HG02678 (cell line): Measurements from ENCODE around the gene PLAA.

Experiments
- ATAC-seq: cut with Tn5 transposase; IDR thresholded peaks from one replicate; pipeline ENCODE4 v1.9.1; 2021; ENCODE audit warnings: mild to moderate bottlenecking, moderate library complexity; ENCODE audit not compliant: unreplicated experiment

The PLAA gene

DNA sequence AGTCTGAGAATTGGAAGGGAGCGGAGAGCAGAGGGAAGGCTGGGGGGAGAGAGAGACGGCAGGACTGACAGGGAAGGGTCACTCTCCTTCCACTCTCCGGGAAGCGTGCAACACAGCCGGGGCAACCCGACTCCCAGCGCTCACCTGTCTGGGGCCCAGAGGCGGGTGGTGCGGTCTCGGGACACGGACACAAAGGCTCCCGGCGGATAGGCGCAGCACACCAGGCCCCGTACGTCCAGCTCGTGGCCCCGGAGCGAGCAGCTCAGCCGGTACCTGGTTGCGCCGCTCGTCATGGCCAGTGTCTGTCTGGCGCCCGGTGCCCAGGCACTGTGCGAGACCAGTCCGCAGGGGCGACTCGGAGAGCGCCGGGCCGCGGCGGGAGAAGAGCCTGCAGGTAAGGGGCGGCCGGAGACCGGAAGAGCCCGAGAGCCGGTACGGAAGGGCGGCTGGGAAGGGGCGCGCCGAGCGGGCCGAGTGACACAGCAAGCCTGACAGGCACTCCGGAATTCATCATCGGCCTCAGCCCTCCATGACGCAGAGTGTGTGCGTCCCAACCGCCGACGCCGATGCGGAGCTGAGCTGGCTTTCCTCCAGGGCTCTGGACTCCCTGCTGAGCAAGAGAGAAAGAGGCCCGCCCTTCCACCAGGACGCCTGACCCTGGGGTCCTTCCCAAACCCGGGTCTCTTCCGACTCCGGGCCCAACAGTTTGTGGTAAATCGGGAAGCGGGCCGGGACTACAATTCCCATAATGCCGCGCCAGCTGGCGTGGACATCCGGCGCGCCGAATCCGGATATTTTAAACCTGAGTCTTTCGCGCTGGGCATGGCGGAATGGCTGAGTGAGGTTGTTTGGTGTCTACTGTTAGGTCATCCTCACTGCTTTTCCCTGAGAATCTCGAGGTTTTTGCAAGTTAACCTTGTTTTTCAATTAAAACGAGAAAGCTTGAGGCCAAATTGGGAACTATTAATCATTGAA, at the start of gene PLAA:
Gene PLAA (minus strand): TSS at position 490 of the 975 bp plus-strand sequence. CDS start 197 bp downstream, at position 293.
- peak; percentile 98 for ATAC-seq

DNA sequence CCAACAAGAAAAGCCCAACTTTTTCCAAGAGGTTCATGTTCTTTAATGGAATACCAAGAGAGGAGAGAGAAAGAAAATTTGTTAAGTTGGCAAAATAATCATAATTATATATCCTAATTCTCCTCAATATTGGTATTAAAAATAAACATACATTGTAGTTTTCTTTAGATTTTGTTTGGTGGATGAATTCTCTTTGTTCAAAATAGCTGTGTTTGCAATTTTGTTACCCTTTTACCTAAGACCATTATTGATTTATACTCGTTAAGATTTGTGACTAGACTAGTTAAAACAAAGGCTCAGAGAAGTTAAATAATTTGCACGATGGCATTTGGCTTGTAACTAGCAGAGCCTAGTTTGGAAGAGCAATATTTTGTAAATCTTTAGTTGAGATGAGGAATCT, 48.8 kb upstream of the PLAA start:
- ATAC-seq = no peak

DNA sequence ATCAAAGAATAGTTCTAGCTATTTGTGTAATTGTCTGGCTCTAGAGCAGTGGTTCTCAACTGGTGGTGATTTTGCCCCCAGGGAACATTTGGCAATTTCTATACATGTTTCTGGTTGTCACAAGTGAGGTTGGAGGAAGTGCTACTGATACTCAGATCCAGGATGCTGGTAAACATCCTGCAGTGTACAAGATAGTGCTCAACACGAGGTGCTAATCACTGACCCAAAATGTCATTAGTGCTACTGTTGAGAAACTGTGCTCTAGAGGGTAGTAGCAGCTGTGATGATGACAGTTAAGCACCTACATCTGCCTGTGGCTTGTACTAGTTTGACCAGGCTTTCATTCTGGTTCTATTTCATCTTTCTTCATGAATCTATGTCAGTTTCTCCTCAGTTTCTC, 36.3 kb upstream of the PLAA start:
- ATAC-seq = no peak

GRCh38 chr9:26975728-26976707, 29.0 kb upstream of the PLAA start:
- ATAC-seq = no peak

GRCh38 chr9:26974927-26975326, 27.9 kb upstream of the PLAA start:
- ATAC-seq = no peak

DNA sequence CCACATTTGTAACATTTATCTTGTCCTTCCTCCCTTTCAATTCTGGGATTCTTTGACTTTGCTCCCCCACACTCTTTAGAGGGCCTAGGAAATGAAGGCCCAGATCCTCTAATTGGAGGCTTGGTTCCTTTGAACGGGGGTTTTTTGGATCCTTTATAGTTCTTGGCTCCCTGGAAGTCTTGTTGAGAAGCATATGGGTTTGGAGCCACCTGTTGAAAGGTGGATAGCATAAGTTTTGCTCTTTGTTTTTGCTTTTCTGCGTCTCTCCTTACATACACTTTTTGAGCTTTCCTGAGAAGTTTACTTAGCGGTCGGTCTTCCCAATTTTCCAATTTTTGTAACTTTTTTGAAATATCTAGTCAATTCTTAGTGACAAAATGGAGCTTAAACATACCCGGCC, 26.9 kb upstream of the PLAA start:
- no peak for ATAC-seq

- no peak for ATAC-seq
Observed at GRCh38 chr9:26971721-26972120, 24.7 kb upstream of the PLAA start.

- ATAC-seq = no peak
Observed at GRCh38 chr9:26956860-26957233, 9.8 kb upstream of the PLAA start.

DNA sequence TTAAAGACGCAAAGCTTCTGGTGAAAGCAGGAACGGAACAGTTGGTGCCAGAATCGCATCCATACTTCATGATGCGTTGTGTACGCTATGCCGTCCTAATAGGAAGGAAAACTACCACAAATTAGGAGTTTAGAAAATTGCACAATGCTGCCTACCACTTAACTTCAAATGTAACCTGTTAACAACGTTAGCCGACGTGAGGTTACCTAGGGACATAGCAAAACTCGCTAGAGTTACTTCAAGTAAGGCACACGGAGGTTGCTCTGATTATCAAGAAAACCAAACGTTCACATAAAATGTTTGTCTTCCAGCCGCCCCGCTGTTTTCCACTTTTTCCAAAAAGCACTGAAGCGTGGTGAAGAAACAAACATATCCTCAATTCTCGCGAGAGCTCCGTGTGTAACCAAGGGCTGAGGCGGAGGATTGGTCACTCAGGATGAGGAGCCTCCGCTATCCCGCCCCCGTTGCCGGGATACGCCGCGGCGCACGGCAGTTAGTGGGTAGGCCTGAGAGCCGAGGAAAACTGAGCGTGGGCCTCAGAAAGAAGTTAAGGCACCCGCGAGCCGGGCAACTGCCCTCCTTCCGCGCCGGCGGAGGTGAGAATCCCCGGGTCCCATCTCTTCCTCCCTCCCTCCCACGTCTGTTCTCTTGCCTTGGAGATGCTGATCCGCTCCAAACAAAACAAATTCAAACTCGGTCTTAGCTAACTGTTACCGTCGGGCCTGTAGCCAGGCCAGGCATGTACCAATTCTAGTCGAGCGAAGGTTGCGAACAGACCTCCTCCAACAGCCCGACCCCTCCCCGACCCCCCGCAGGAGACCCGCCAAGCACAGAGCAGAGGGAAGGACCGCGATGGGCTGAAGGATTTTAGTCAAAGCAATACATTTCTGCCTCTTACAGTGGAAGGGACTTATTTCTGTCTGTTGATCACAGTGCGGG, 9.1 kb upstream of the PLAA start, which contains the start of gene IFT74:
Gene IFT74 (plus strand): TSS at position 492 of the 939 bp plus-strand sequence. CDS start 5,556 bp downstream, outside the sequence.
- peak; percentile 98 for ATAC-seq

- peak; percentile 30 for ATAC-seq
Observed at GRCh38 chr9:26955222-26955903, 8.3 kb upstream of the PLAA start.

- no peak for ATAC-seq
Observed at GRCh38 chr9:26954050-26954508, 7.0 kb upstream of the PLAA start.

DNA sequence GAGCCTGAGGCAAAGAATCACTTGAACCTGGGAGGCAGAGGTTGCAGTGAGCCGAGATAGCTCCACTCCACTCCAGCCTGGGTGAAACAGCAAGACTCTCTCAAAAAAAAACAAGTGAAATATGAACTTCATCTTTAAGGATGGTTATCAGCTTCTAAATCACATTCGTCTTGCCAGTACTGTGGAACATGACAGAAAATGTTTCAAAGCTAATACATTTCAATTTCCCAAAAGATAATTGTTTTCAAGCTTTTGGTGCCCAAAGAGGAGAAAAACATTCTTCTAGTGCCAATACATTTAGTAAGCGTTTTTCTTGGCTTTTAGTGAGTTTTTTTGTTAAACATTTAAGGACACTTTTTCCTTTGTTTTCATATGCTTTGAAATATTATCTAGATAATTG, 4.8 kb upstream of the PLAA start:
- no peak for ATAC-seq

GRCh38 chr9:26950521-26950920, 3.5 kb upstream of the PLAA start:
- ATAC-seq = no peak

GRCh38 chr9:26949637-26950069, 2.6 kb upstream of the PLAA start:
- no peak for ATAC-seq

GRCh38 chr9:26947736-26948135, 694 bp upstream of the PLAA start:
- no peak for ATAC-seq

- no peak for ATAC-seq
Observed at GRCh38 chr9:26945591-26945990, 1.5 kb downstream of the PLAA start.

DNA sequence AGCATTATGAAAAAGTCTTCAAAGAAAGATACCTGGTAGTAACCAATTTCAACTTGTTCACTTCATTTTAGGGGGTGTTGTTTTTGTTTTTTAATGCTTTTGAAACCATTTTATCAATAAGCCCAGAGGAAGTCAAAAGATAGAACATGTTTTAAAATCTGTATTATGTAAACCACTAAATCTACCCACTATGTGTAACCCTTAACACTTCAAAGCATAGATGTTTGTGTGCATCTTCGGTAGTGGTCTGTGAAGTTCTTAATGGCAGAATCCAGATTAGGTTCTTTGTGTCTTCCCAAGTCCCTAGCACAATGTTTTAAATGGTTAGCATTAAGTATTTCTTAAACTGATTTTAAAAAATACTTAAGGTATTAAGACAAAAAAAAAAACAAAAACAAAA, 6.3 kb downstream of the PLAA start:
- no peak for ATAC-seq

- ATAC-seq = no peak
Observed at GRCh38 chr9:26939955-26940711, 6.9 kb downstream of the PLAA start.
